ENCODE data around the gene BDH2.

DNA sequence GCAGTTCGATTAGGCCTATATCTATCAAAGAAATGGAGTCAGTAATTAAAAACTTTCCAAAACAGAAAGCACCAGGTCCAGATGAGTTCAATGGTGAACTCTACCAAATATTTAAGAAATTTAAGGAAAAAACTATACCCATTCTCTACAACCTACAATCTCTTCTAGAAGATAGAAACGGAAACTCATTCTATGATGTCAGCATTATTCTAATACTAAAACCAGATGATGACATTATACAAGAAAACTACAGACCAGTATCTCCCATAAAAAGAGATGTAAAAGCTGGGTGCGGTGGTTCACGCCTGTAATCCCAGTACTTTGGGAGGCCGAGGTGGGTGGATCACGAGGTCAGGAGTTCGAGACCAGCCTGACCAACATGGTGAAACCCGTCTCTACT is 29.5 kb upstream of the BDH2 start:
- TF ChIP-seq CTCF (IDR thresholded peaks at IDR 0.05): no peak
- no peak for TF ChIP-seq POLR2A (IDR thresholded peaks at IDR 0.05)
